Mesenchymal stem cell (in vitro differentiated cells and primary cell): ENCODE data around the gene LPO. TPM values are rescaled to one million over a fixed set of nuclear protein-coding genes. Genes with fewer than 3 reads are reported as not detected.

Experiments
- DNase-seq: peaks from one replicate; pipeline ENCODE4 v3.0.0-alpha.2; 2013
- H2AFZ ChIP-seq: one replicate; pipeline ENCODE4 v1.6.1; 2013; ENCODE audit warnings: low read depth, mild to moderate bottlenecking, control low read depth, inconsistent platforms, low read length, moderate library complexity
- H2AK5ac ChIP-seq: 2 replicates; pipeline ENCODE4 v1.6.1; 2013; ENCODE audit warnings: low read length, moderate library complexity, mild to moderate bottlenecking, inconsistent platforms; ENCODE audit not compliant: severe bottlenecking
- H2BK120ac ChIP-seq: one replicate; pipeline ENCODE4 v1.6.1; 2013; ENCODE audit warnings: low read depth, mild to moderate bottlenecking, inconsistent platforms, low read length, moderate library complexity
- H2BK12ac ChIP-seq, 2 experiments: one replicate each; pipeline ENCODE4 v1.6.1; 2013; ENCODE audit warnings: inconsistent platforms in 2 of 2, low read length in 2 of 2, mild to moderate bottlenecking in 2 of 2, moderate library complexity in 2 of 2, control low read depth in 1 of 2
- H2BK15ac ChIP-seq: one replicate; pipeline ENCODE4 v1.6.1; 2013; ENCODE audit warnings: mild to moderate bottlenecking, low read depth, inconsistent platforms; ENCODE audit not compliant: poor library complexity, severe bottlenecking
- H2BK5ac ChIP-seq: 2 replicates; pipeline ENCODE4 v1.6.1; 2013; ENCODE audit warnings: low read depth, mild to moderate bottlenecking, low read length, control low read depth, inconsistent platforms; ENCODE audit not compliant: poor library complexity, severe bottlenecking
- H3K14ac ChIP-seq, 2 experiments: one replicate each; pipeline ENCODE4 v1.6.1; 2013; ENCODE audit warnings: inconsistent platforms in 2 of 2, low read length in 2 of 2, control low read depth in 1 of 2, mild to moderate bottlenecking in 1 of 2, moderate library complexity in 1 of 2
- H3K18ac ChIP-seq, 2 experiments: one replicate each; pipeline ENCODE4 v1.6.1; 2013; ENCODE audit warnings: inconsistent platforms in 2 of 2, low read length in 2 of 2, control low read depth in 1 of 2, low read depth in 1 of 2, mild to moderate bottlenecking in 1 of 2
- H3K23ac ChIP-seq, 2 experiments: one replicate each; pipeline ENCODE4 v1.6.1; 2013; ENCODE audit warnings: inconsistent platforms in 2 of 2, low read length in 2 of 2, mild to moderate bottlenecking in 2 of 2, moderate library complexity in 2 of 2, control low read depth in 1 of 2
- H3K27ac ChIP-seq: 2 replicates; pipeline ENCODE4 v1.5.1; 2013; ENCODE audit warnings: mild to moderate bottlenecking, moderate library complexity, low read length, control low read depth, inconsistent platforms; ENCODE audit not compliant: poor library complexity, severe bottlenecking
- H3K27me3 ChIP-seq, 2 experiments: 2 replicates each; pipeline versions ENCODE4 v1.6.1 to v1.7.0; 2013; ENCODE audit warnings: low read length in 2 of 2, mild to moderate bottlenecking in 2 of 2, moderate library complexity in 2 of 2, control low read depth in 1 of 2, inconsistent platforms in 1 of 2; ENCODE audit not compliant: control insufficient read depth in 1 of 2, insufficient read depth in 1 of 2
- H3K36me3 ChIP-seq, 2 experiments: 2 replicates each; pipeline versions ENCODE4 v1.6.1 to v1.7.0; 2013; ENCODE audit warnings: low read length in 2 of 2, control low read depth in 1 of 2, inconsistent platforms in 1 of 2, low read depth in 1 of 2, mild to moderate bottlenecking in 1 of 2; ENCODE audit not compliant: insufficient read depth in 2 of 2, control insufficient read depth in 1 of 2
- H3K4ac ChIP-seq, 2 experiments: one replicate each; pipeline ENCODE4 v1.6.1; 2013; ENCODE audit warnings: inconsistent platforms in 2 of 2, low read length in 2 of 2, mild to moderate bottlenecking in 2 of 2, moderate library complexity in 2 of 2, control low read depth in 1 of 2, low read depth in 1 of 2
- H3K4me1 ChIP-seq: 2 replicates; pipeline ENCODE4 v1.6.1; 2013; ENCODE audit warnings: low read depth, low read length, control low read depth; ENCODE audit not compliant: control insufficient read depth, insufficient read depth
- H3K4me2 ChIP-seq: 2 replicates; pipeline ENCODE4 v1.6.1; 2013; ENCODE audit warnings: low read length, mild to moderate bottlenecking, inconsistent platforms; ENCODE audit not compliant: poor library complexity, severe bottlenecking
- H3K4me3 ChIP-seq, 2 experiments: 2 replicates each; pipeline versions ENCODE4 v1.5.1 to v1.7.0; 2013; ENCODE audit warnings: low read length in 2 of 2, mild to moderate bottlenecking in 2 of 2, control low read depth in 1 of 2, low read depth in 1 of 2; ENCODE audit not compliant: insufficient read depth in 1 of 2
- H3K79me1 ChIP-seq: replicated peaks from 2 replicates; pipeline ENCODE4 v1.6.1; 2013; ENCODE audit warnings: mild to moderate bottlenecking, control low read depth, low read length, inconsistent platforms; ENCODE audit not compliant: poor library complexity, severe bottlenecking
- H3K9ac ChIP-seq: 2 replicates; pipeline ENCODE4 v1.7.0; 2013; ENCODE audit warnings: mild to moderate bottlenecking, low read length, moderate library complexity
- H3K9me3 ChIP-seq: 2 replicates; pipeline ENCODE4 v1.7.0; 2013; ENCODE audit warnings: mild to moderate bottlenecking, low read length; ENCODE audit not compliant: control insufficient read depth
- H4K8ac ChIP-seq: one replicate; pipeline ENCODE4 v1.6.1; 2013; ENCODE audit warnings: inconsistent platforms, mild to moderate bottlenecking, low read length, moderate library complexity
- H4K91ac ChIP-seq: one replicate; pipeline ENCODE4 v1.6.1; 2013; ENCODE audit warnings: mild to moderate bottlenecking, low read length, inconsistent platforms
- WGBS: methylation state at CpG from one replicate; pipeline ENCODE4 v1.1.7; 2013; ENCODE audit warnings: mixed read lengths; 5-methylcytosine and 5-hydroxymethylcytosine counted together
- polyA plus RNA-seq, 2 experiments: library from polyadenylated mRNA; stranded (reverse); fragments of 200-250 nt; gene quantifications; one replicate each; pipeline ENCODE4 v1.2.3, GENCODE V29; 2013

LPO gene
- not detected for polyA plus RNA-seq (2013, experiment 1 of 2)
- polyA plus RNA-seq (2013, experiment 2 of 2): not detected

- no peak within 1 kb of the TSS for H4K8ac ChIP-seq
- H3K27ac ChIP-seq: no peak within 1 kb of the TSS
- DNase-seq: no peak
- no peak within 1 kb of the TSS for H2BK15ac ChIP-seq
- no peak within 1 kb of the TSS for H3K4me2 ChIP-seq
- no peaks in the 10 kb centered on the region for H3K4me1 ChIP-seq
- H3K18ac ChIP-seq: no peak within 1 kb of the TSS
- no peak within 1 kb of the TSS for H3K4ac ChIP-seq
- no peak within 1 kb of the TSS for H2AFZ ChIP-seq
- no peaks in the 10 kb centered on the region for H3K79me1 ChIP-seq
- peaks cover 74% of the 10 kb centered on the region in 2 experiments for H3K27me3 ChIP-seq
- no peak within 1 kb of the TSS for H3K14ac ChIP-seq
- no peaks in the 10 kb centered on the region for H3K9me3 ChIP-seq
- no peak within 1 kb of the TSS for H2BK120ac ChIP-seq
- no peak within 1 kb of the TSS for H2AK5ac ChIP-seq
- H3K9ac ChIP-seq: no peak within 1 kb of the TSS
- H2BK5ac ChIP-seq: no peak within 1 kb of the TSS
- no peak within 1 kb of the TSS for H3K4me3 ChIP-seq
- H3K23ac ChIP-seq: no peak within 1 kb of the TSS
- no peak within 1 kb of the TSS for H2BK12ac ChIP-seq
- no peaks in the 10 kb centered on the region for H3K36me3 ChIP-seq
- WGBS: 83% methylated on average over 4 of the region's 5 CpGs
- no peak within 1 kb of the TSS for H4K91ac ChIP-seq
Observed at GRCh38 chr17:58238147-58238634, at the start of gene LPO. Gene LPO (plus strand): TSS chr17:58238584. CDS start chr17:58242980, 4,396 bp downstream.

GRCh38 chr17:58189436-58190146 lies 48.8 kb upstream of the LPO start:
- WGBS: 76% methylated on average over 11 of the region's 11 CpGs
- H2BK120ac ChIP-seq: no peak overlapping the region
- DNase-seq: peak; percentile 45
- H3K36me3 ChIP-seq: no peaks in the 10 kb centered on the region
- no peak overlapping the region for H3K4ac ChIP-seq
- no peak overlapping the region for H2BK5ac ChIP-seq
- H3K23ac ChIP-seq: no peak overlapping the region
- H4K8ac ChIP-seq: no peak overlapping the region
- no peak overlapping the region for H3K14ac ChIP-seq
- H2AK5ac ChIP-seq: no peak overlapping the region
- no peak overlapping the region for H3K27ac ChIP-seq
- no peak overlapping the region for H2BK15ac ChIP-seq
- no peaks in the 10 kb centered on the region for H3K9me3 ChIP-seq
- H3K4me3 ChIP-seq: peak overlapping the region in 1 of 2 experiments; percentile 51
- no peak overlapping the region for H3K9ac ChIP-seq
- H4K91ac ChIP-seq: no peak overlapping the region
- no peaks in the 10 kb centered on the region for H3K79me1 ChIP-seq
- H3K18ac ChIP-seq: no peak overlapping the region
- peaks cover 43 to 75% of the 10 kb centered on the region in 2 experiments for H3K27me3 ChIP-seq
- no peak overlapping the region for H3K4me2 ChIP-seq
- no peaks in the 10 kb centered on the region for H3K4me1 ChIP-seq
- no peak overlapping the region for H2BK12ac ChIP-seq
- no peak overlapping the region for H2AFZ ChIP-seq

- H3K14ac ChIP-seq: no peak overlapping the region
- DNase-seq: no peak
- H4K8ac ChIP-seq: no peak overlapping the region
- H2AK5ac ChIP-seq: no peak overlapping the region
- peaks cover 45 to 72% of the 10 kb centered on the region in 2 experiments for H3K27me3 ChIP-seq
- H3K79me1 ChIP-seq: no peaks in the 10 kb centered on the region
- no peak overlapping the region for H3K18ac ChIP-seq
- no peak overlapping the region for H2BK15ac ChIP-seq
- H3K36me3 ChIP-seq: no peaks in the 10 kb centered on the region
- H3K4me2 ChIP-seq: no peak overlapping the region
- no peaks in the 10 kb centered on the region for H3K9me3 ChIP-seq
- H2BK5ac ChIP-seq: no peak overlapping the region
- no peak overlapping the region for H3K4me3 ChIP-seq
- H4K91ac ChIP-seq: no peak overlapping the region
- no peaks in the 10 kb centered on the region for H3K4me1 ChIP-seq
- no peak overlapping the region for H3K4ac ChIP-seq
- H2BK12ac ChIP-seq: no peak overlapping the region
- no peak overlapping the region for H3K27ac ChIP-seq
- no peak overlapping the region for H3K23ac ChIP-seq
- H3K9ac ChIP-seq: no peak overlapping the region
- no peak overlapping the region for H2BK120ac ChIP-seq
- WGBS: 36% methylated on average over 14 of the region's 14 CpGs
- H2AFZ ChIP-seq: no peak overlapping the region
Observed at GRCh38 chr17:58191241-58191896, 47.0 kb upstream of the LPO start.

GRCh38 chr17:58192612-58193011 lies 45.8 kb upstream of the LPO start, which contains the start of gene EPX:
Gene EPX (plus strand): TSS chr17:58192726. CDS start chr17:58192847, 121 bp downstream.
- no peak within 1 kb of the TSS for H2BK5ac ChIP-seq
- H3K4me1 ChIP-seq: no peaks in the 10 kb centered on the region
- no peak within 1 kb of the TSS for H3K4me3 ChIP-seq
- no peak within 1 kb of the TSS for H3K27ac ChIP-seq
- H2BK12ac ChIP-seq: no peak within 1 kb of the TSS
- WGBS: 22% methylated on average over 6 of the region's 6 CpGs
- no peak within 1 kb of the TSS for H2BK15ac ChIP-seq
- no peak within 1 kb of the TSS for H4K8ac ChIP-seq
- no peak within 1 kb of the TSS for H3K23ac ChIP-seq
- H3K79me1 ChIP-seq: no peaks in the 10 kb centered on the region
- H3K27me3 ChIP-seq: peaks cover 43 to 73% of the 10 kb centered on the region in 2 experiments
- no peak within 1 kb of the TSS for H3K14ac ChIP-seq
- no peak within 1 kb of the TSS for H3K4me2 ChIP-seq
- H2AFZ ChIP-seq: no peak within 1 kb of the TSS
- H3K4ac ChIP-seq: no peak within 1 kb of the TSS
- H3K18ac ChIP-seq: no peak within 1 kb of the TSS
- H3K36me3 ChIP-seq: no peaks in the 10 kb centered on the region
- no peak for DNase-seq
- no peaks in the 10 kb centered on the region for H3K9me3 ChIP-seq
- H2AK5ac ChIP-seq: no peak within 1 kb of the TSS
- no peak within 1 kb of the TSS for H4K91ac ChIP-seq
- H3K9ac ChIP-seq: no peak within 1 kb of the TSS
- no peak within 1 kb of the TSS for H2BK120ac ChIP-seq
